K562 (cell line): ENCODE data around the gene WASF1. TPM values are rescaled to one million over a fixed set of nuclear protein-coding genes. Genes with fewer than 3 reads are reported as not detected.

ENCODE experiments used
- ATAC-seq: fragments of 200-7000 bp; cut with Tn5 transposase; 3 replicates; pipeline ENCODE4 v1.9.1; 2020; ENCODE audit warnings: moderate library complexity
- BruUV-seq: library from RNA; stranded (reverse); fragments of 400-500 nt; replicated peaks from 2 replicates; lab custom pipeline; 2021; lab: Mats Ljungman, UMichigan
- CTCF ChIA-PET: fragments of 300-600 bp; formaldehyde crosslinking; extraction: SDS; loops from one replicate; lab custom pipeline; 2021; ENCODE audit warnings: low intra/inter-chr PET ratio; lab: Yijun Ruan, JAX
- POLR2A ChIA-PET: fragments of 300-600, 350-650 bp; sonication (Branson Sonifier 250); formaldehyde crosslinking; extraction: SDS; loops from one replicate; lab custom pipeline; 2021; ENCODE audit warnings: antibody characterized with exemption, inconsistent platforms; lab: Yijun Ruan, JAX
- DNase-seq, 4 experiments: peaks; one replicate each; pipeline versions ENCODE4 v3.0.0 to v3.0.0-alpha.2; 2011 to 2018; ENCODE audit warnings: low spot score in 3 of 4, mixed read lengths in 3 of 4; ENCODE audit errors: extremely low read depth in 1 of 4
- FAIRE-seq: peaks from 2 replicates; lab custom pipeline; 2011; peaks lifted over from hg19 to GRCh38; lab: Jason Lieb, UNC
- H2AFZ ChIP-seq: 2 replicates; pipeline ENCODE4 v1.6.0; 2011; ENCODE audit warnings: low read depth, low read length, control low read depth, inconsistent platforms
- H3K27ac ChIP-seq: fragments of 200-600 bp; 3 replicates; pipeline ENCODE4 v1.8.0; 2011; ENCODE audit warnings: low read depth, mild to moderate bottlenecking, control low read depth, inconsistent platforms, low read length, moderate library complexity, mixed read lengths; ENCODE audit errors: extremely low read depth
- H3K27me3 ChIP-seq, 2 experiments: fragments of 300-600 bp in 1 of 2; 2 replicates in 1 of 2; 3 replicates in 1 of 2; pipeline versions ENCODE4 v1.6.0 to v1.8.0; 2011; ENCODE audit warnings: inconsistent platforms in 2 of 2, low read length in 2 of 2, mild to moderate bottlenecking in 1 of 2, mixed read lengths in 1 of 2, moderate library complexity in 1 of 2; ENCODE audit not compliant: control insufficient read depth in 2 of 2, insufficient read depth in 2 of 2
- H3K36me3 ChIP-seq: fragments of 300-600 bp; 3 replicates; pipeline ENCODE4 v1.8.0; 2011; ENCODE audit warnings: mild to moderate bottlenecking, low read length, inconsistent platforms; ENCODE audit not compliant: control insufficient read depth, insufficient read depth
- H3K4me1 ChIP-seq, 2 experiments: fragments of 200-600 bp in 1 of 2; replicated peaks in 1 of 2; 2 replicates in 1 of 2; 3 replicates in 1 of 2; pipeline versions ENCODE4 v1.5.1 to v1.8.0; 2011; ENCODE audit warnings: inconsistent platforms in 2 of 2, low read length in 2 of 2, mild to moderate bottlenecking in 1 of 2, mixed read lengths in 1 of 2, moderate library complexity in 1 of 2; ENCODE audit not compliant: control insufficient read depth in 2 of 2, insufficient read depth in 2 of 2
- H3K4me2 ChIP-seq: 2 replicates; pipeline ENCODE4 v1.6.1; 2011; ENCODE audit warnings: low read length, control low read depth, inconsistent platforms, mixed read lengths; ENCODE audit not compliant: insufficient read depth
- H3K4me3 ChIP-seq: fragments of 200-600 bp; sonication (generic), shearing (Covaris generic); 2 replicates; pipeline ENCODE4 v1.5.1; 2016; ENCODE audit warnings: control low read depth, inconsistent platforms
- H3K79me2 ChIP-seq: fragments of 200-600 bp; 3 replicates; pipeline ENCODE4 v1.8.0; 2011; ENCODE audit warnings: low read length, inconsistent platforms; ENCODE audit not compliant: control insufficient read depth, insufficient read depth
- H3K9ac ChIP-seq, 2 experiments: 2 replicates each; pipeline versions ENCODE4 v1.6.0 to v1.6.1; 2011; ENCODE audit warnings: low read depth in 2 of 2, low read length in 2 of 2, control low read depth in 1 of 2, inconsistent platforms in 1 of 2, mild to moderate bottlenecking in 1 of 2, mixed read lengths in 1 of 2; ENCODE audit not compliant: insufficient read depth in 1 of 2
- H3K9me1 ChIP-seq: one replicate; pipeline ENCODE4 v1.6.0; 2011; ENCODE audit warnings: inconsistent platforms, mild to moderate bottlenecking, low read length, moderate library complexity; ENCODE audit not compliant: control insufficient read depth, insufficient read depth
- H3K9me3 ChIP-seq: replicated peaks from 2 replicates; pipeline ENCODE4 v1.5.1; 2011; ENCODE audit warnings: low read depth, low read length, inconsistent platforms; ENCODE audit not compliant: control insufficient read depth, insufficient read depth
- H4K20me1 ChIP-seq: replicated peaks from 2 replicates; pipeline ENCODE4 v1.6.1; 2011; ENCODE audit warnings: low read length, inconsistent platforms, mixed read lengths; ENCODE audit not compliant: control insufficient read depth, insufficient read depth
- BRCA1 ChIP-seq, 2 experiments: fragments of 450-650 bp in 1 of 2; sonication (generic) in 1 of 2; formaldehyde crosslinking in 1 of 2; IDR thresholded peaks; 2 replicates each; pipeline versions ENCODE4 v1.5.0 to v1.6.1; 2017 to 2020; ENCODE audit warnings: mild to moderate bottlenecking in 1 of 2, missing genetic modification reagents in 1 of 2
- BRD4 ChIP-seq: fragments of 200-600 bp; sonication (generic); IDR thresholded peaks from 2 replicates; pipeline ENCODE4 v1.6.1; 2017; ENCODE audit warnings: inconsistent platforms
- CREBBP ChIP-seq: IDR thresholded peaks from one replicate; pipeline ENCODE4 v1.6.1; 2012; ENCODE audit warnings: low read depth, mild to moderate bottlenecking, control low read depth, inconsistent platforms, low read length
- E2F3 ChIP-seq: fragments of 250-450 bp; sonication (Bioruptor Pico); IDR thresholded peaks from 2 replicates; pipeline ENCODE4 v1.4.0; 2020; ENCODE audit warnings: mild to moderate bottlenecking
- HLTF ChIP-seq: fragments of 450-650 bp; IDR thresholded peaks from 2 replicates; pipeline ENCODE4 v1.6.1; 2016
- JUN ChIP-seq, 2 experiments: sonication (generic) in 1 of 2; formaldehyde crosslinking in 1 of 2; IDR thresholded peaks; 2 replicates each; pipeline versions ENCODE4 v1.6.1 to v1.8.0; 2012 to 2022; ENCODE audit warnings: borderline replicate concordance in 2 of 2, mild to moderate bottlenecking in 2 of 2, improper control_type of control experiment in 1 of 2, low read depth in 1 of 2, low read length in 1 of 2, missing genetic modification reagents in 1 of 2
- PCBP2 ChIP-seq: fragments of 200-400 bp; formaldehyde crosslinking; IDR thresholded peaks from 2 replicates; pipeline ENCODE4 v1.6.1; 2018; ENCODE audit warnings: low read length, low read depth, mild to moderate bottlenecking, moderate library complexity; ENCODE audit not compliant: poor library complexity, severe bottlenecking
- RUNX1 ChIP-seq: sonication (generic); IDR thresholded peaks from 2 replicates; pipeline ENCODE4 v1.6.1; 2016; ENCODE audit warnings: antibody characterized with exemption, low read depth
- SETDB1 ChIP-seq: IDR thresholded peaks from one replicate; pipeline ENCODE4 v1.6.1; 2012; ENCODE audit warnings: low read length, control low read depth, inconsistent platforms
- SRSF3 ChIP-seq: fragments of 200-400 bp; formaldehyde crosslinking; IDR thresholded peaks from 2 replicates; pipeline ENCODE4 v1.6.1; 2016; ENCODE audit warnings: mild to moderate bottlenecking, low read length, moderate library complexity; ENCODE audit not compliant: insufficient read depth
- SUPT5H ChIP-seq: fragments of 450-650 bp; IDR thresholded peaks from 2 replicates; pipeline ENCODE4 v1.6.1; 2016
- TEAD1 ChIP-seq, 2 experiments: fragments of 450-650 bp in 1 of 2; sonication (generic) in 1 of 2; formaldehyde crosslinking; IDR thresholded peaks; 2 replicates each; pipeline versions ENCODE4 v1.4.0 to v1.8.0; 2020 to 2022; ENCODE audit warnings: mild to moderate bottlenecking in 2 of 2, missing genetic modification reagents in 1 of 2
- TEAD2 ChIP-seq: fragments of 450-650 bp; IDR thresholded peaks from 2 replicates; pipeline ENCODE4 v1.6.1; 2016; ENCODE audit warnings: missing genetic modification characterization, control low read depth, missing compliant biosample characterization
- TRIM28 ChIP-seq: fragments of 450-650 bp; IDR thresholded peaks from 2 replicates; pipeline ENCODE4 v1.6.1; 2017
- TSHZ1 ChIP-seq: fragments of 250-450 bp; sonication (Bioruptor Pico); IDR thresholded peaks from 2 replicates; pipeline ENCODE4 v1.4.0; 2020; ENCODE audit warnings: mild to moderate bottlenecking, moderate library complexity
- ZNF175 ChIP-seq: fragments of 200-800 bp; sonication (Bioruptor generic); IDR thresholded peaks from 2 replicates; pipeline ENCODE4 v1.6.1; 2016; ENCODE audit warnings: low read depth, mild to moderate bottlenecking, missing genetic modification characterization, missing compliant biosample characterization
- ZNF79 ChIP-seq: fragments of 250-450 bp; sonication (Bioruptor Pico); IDR thresholded peaks from 2 replicates; pipeline ENCODE4 v1.4.0; 2020; ENCODE audit warnings: low read depth, mild to moderate bottlenecking, moderate library complexity
- ZNF830 ChIP-seq: fragments of 250-450 bp; sonication (Bioruptor Pico); IDR thresholded peaks from 2 replicates; pipeline ENCODE4 v1.5.0; 2021; ENCODE audit warnings: mild to moderate bottlenecking
- in situ Hi-C: fragments of 300-500 bp; cut with MboI; formaldehyde crosslinking; loops from 4 replicates; pipeline ENCODE4 v1.15.0; 2018; ENCODE audit warnings: inconsistent platforms, mixed read lengths
- intact Hi-C: fragments of 100-400 bp; cut with micrococcal nuclease; formaldehyde crosslinking; loops from 2 replicates; pipeline ENCODE4 v1.14.2; 2022
- polyA plus RNA-seq, 8 experiments: library from polyadenylated mRNA; depleted of rRNA in 4 of 8; stranded (reverse) in 5 of 8; unstranded in 3 of 8; fragments of >200 nt; fragmentation: Nextera tagmentation in 2 of 8; fragmentation: Illumina TruSeq in 1 of 8; extraction: Ambion mirVana in 2 of 8; extraction: Trizol in 1 of 8; gene quantifications; 2 replicates each; pipeline versions ENCODE4 v1.2.1 to v1.2.3, GENCODE V29; 2011 to 2014; ENCODE audit warnings: inconsistent platforms in 1 of 8, missing spikeins in 1 of 8
- total RNA-seq, 7 experiments: library from RNA; depleted of rRNA in 6 of 7; stranded (reverse); fragments of >200 nt in 6 of 7; fragmentation: Illumina TruSeq in 2 of 7; extraction: Trizol in 2 of 7; gene quantifications; 2 replicates each; pipeline versions ENCODE4 v1.2.1 to v1.2.3, GENCODE V29; 2011 to 2021; ENCODE audit warnings: low replicate concordance in 1 of 7

WASF1 gene
- total and polyA plus RNA-seq, 9 of the 15 experiments (the other 6 are each of a cell fraction or from before 2014, with no cell fraction given) = 2.1 to 18.2 (median 7.4) TPM

GRCh38 chr6:110116258-110116657 lies 63.2 kb downstream of the WASF1 start (continued):
- TF ChIP-seq TSHZ1 (no peak), PCBP2 (no peak), RUNX1 (no peak), SUPT5H (no peak)

- Histone ChIP-seq H3K9me3 (no peaks in the 10 kb centered on the region), H3K27me3 (no peaks in the 10 kb centered on the region), H3K36me3 (no peaks in the 10 kb centered on the region), H3K27ac (no peak overlapping the region), H4K20me1 (no peaks in the 10 kb centered on the region), H3K4me2 (no peak overlapping the region), H3K4me1 (no peaks in the 10 kb centered on the region), H3K4me3 (no peak overlapping the region), H3K9me1 (no peaks in the 10 kb centered on the region), H3K79me2 (no peaks in the 10 kb centered on the region), H3K9ac (no peak overlapping the region), H2AFZ (no peak overlapping the region)
- FAIRE-seq (no peak), DNase-seq (no peak), ATAC-seq (no peak)
- POLR2A ChIA-PET = no interaction called here
- BruUV-seq = no TSS peak
- CTCF ChIA-PET = no interaction called here
- in situ Hi-C loops = no loop called here
- intact Hi-C loops = no loop called here
- no peak for TF ChIP-seq E2F3 (CRISPR knock-in tag)
- no peak for TF ChIP-seq ZNF830
- TF ChIP-seq BRCA1 (IDR thresholded peaks at IDR 0.05) = no peak
- TF ChIP-seq BRCA1 (CRISPR knock-in tag; IDR thresholded peaks at IDR 0.05) = no peak
- no peak for TF ChIP-seq SETDB1
- TF ChIP-seq TRIM28 = no peak
- no peak for TF ChIP-seq TEAD1 (CRISPR knock-in tag; IDR thresholded peaks at IDR 0.05)
- no peak for TF ChIP-seq HLTF
- TF ChIP-seq JUN (IDR thresholded peaks at IDR 0.05; ENCODE audit: borderline replicate concordance, low read depth, low read length) = no peak
- TF ChIP-seq JUN (CRISPR knock-in tag; IDR thresholded peaks at IDR 0.05; ENCODE audit: borderline replicate concordance) = no peak
- TF ChIP-seq TEAD2 (tag) = no peak
- no peak for TF ChIP-seq ZNF175 (CRISPR knock-in tag)
- TF ChIP-seq CREBBP = no peak
- no peak for TF ChIP-seq ZNF79 (CRISPR knock-in tag)
- TF ChIP-seq SRSF3 = no peak
- TF ChIP-seq BRD4 = no peak
Observed at GRCh38 chr6:110114004-110114403, 65.5 kb downstream of the WASF1 start.
